Tibial nerve (tissue), 3 donors: Measurements from ENCODE around the gene MCU.

Experiments used
- POLR2A ChIP-seq, 2 donors: fragments of 450-650 bp; IDR thresholded peaks; one replicate each; pipeline ENCODE4 v1.6.1; 2017; ENCODE audit warnings: antibody characterized with exemption in 2 of 2, mild to moderate bottlenecking in 2 of 2, moderate library complexity in 2 of 2
- TF ChIP-seq, protein P1 (sequence below), 5 experiments: fragments of 200-600 bp in 3 of 5; fragments of 450-650 bp in 2 of 5; sonication (generic) in 3 of 5; IDR thresholded peaks; one replicate each; pipeline ENCODE4 v1.5.1; 2016 to 2019; ENCODE audit warnings: antibody characterized with exemption in 5 of 5, mild to moderate bottlenecking in 3 of 5, moderate library complexity in 2 of 5

DNA sequence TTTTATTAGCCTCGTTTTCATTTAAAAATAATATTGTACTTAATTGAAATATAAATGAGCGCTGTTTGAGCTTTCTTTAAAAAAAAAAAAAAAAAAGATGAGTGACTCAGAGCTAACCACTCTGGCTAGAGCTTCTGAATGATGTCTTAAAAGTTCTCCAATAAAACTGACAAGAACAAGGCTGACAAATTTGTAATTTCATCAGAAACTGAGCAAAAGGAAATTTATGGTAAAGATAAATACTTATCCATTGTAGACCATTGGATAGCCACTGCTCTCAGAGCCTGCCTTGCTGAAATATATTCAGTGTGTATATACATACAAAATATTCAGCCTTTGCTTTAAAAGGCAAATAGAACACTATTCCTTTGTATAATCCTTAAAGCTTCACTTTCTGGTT, 110.4 kb downstream of the MCU start:
- TF ChIP-seq, protein P1, sequence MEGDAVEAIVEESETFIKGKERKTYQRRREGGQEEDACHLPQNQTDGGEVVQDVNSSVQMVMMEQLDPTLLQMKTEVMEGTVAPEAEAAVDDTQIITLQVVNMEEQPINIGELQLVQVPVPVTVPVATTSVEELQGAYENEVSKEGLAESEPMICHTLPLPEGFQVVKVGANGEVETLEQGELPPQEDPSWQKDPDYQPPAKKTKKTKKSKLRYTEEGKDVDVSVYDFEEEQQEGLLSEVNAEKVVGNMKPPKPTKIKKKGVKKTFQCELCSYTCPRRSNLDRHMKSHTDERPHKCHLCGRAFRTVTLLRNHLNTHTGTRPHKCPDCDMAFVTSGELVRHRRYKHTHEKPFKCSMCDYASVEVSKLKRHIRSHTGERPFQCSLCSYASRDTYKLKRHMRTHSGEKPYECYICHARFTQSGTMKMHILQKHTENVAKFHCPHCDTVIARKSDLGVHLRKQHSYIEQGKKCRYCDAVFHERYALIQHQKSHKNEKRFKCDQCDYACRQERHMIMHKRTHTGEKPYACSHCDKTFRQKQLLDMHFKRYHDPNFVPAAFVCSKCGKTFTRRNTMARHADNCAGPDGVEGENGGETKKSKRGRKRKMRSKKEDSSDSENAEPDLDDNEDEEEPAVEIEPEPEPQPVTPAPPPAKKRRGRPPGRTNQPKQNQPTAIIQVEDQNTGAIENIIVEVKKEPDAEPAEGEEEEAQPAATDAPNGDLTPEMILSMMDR (IDR thresholded peaks at IDR 0.05) = no peak
- no peak for TF ChIP-seq POLR2A (IDR thresholded peaks at IDR 0.05)
